HG03045 (cell line): ENCODE results near the gene ASB8.
A peak's percentile ranks its signal among the peaks of the same experiment; 100 is the strongest.

Experiments used
- ATAC-seq: cut with Tn5 transposase; IDR thresholded peaks from one replicate; pipeline ENCODE4 v1.9.1; 2021; ENCODE audit warnings: mild to moderate bottlenecking, moderate library complexity; ENCODE audit not compliant: unreplicated experiment

Gene ASB8

DNA sequence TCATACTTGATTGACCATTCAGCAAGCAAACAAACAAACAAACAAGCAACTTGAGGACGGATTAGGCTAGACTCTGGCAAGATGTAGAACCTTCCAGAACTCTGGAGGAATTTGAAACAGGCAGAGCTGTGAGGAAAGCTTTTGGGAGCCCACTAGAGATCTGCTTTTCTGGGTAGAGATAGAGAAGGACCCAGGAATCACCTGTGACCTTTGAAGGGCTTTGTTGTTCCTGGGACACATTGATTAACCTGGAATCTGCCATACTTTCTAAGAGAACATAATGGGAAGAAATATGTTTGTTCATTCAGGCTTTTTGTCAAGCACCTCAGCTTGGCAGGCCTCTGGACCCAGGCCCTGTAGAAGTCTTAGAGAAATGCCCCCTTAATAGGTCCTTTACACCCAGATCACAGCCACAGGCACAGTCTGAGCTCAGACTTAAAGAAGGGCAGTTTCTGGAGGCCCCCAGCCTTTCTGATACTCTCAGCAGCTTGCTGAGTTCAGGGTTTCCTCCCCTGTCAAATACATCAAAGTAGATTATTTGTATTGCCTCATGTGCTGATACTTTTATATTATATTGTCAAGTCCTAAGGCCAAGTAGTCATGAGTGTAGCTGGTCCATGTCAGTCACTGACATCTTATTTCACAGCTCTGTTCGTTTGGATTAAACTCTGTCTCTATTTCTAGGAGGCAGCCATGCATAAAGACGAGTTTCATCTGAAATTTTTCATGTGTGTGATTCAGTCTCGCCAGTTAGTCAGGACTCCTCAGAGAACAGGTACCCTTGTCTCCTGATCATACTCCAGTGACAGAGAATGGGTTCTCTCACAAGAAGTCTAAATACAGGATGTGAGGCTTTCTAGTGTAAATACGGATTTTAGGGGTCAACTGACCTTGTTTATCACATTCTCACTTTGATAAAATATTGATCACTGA, 50.4 kb downstream of the ASB8 start:
- no peak for ATAC-seq

DNA sequence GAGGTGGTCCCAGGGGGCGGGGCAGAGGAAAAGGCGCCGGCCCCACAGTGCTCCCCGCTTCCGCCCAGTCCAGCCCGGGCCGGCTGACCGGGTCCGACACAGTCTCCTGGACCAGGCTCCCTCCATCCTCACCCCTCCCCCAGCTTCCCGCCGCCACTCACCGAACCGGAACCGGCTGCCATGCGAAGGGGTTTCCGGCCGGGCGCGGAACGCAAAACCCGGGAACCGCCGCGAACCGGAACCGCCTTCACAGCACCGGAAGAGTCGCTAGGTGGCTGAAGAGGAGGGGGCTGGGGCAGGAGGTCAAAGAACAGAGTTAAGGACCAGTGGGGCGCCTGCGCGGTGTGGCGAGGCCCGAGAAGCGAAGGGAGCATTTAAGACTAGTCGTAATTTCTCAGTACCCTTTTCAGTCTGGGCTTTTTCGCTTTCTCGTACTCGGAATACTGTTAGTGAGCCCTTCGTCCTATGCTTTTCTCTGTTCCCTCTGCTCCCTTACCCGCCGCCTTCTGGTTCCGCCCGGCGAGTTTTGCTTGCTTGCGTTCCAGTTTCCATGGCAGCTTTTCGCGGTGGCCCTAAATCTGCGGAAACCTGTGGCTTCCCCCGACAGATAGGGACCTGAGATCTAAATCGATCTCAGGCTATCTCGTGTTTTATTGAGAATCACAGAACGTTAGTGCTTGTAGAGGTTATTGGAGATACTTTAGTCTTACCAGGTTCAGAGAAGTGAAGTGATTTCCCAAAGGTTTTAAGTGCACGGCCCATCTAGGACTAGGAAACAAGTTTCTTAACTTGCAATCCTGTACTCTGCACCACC, 51.2 kb downstream of the ASB8 start, which contains the start of gene SENP1:
Gene SENP1, minus strand, starts transcription at position 213 of the 814 bp plus-strand sequence. CDS start 4,607 bp downstream, outside the sequence.
- ATAC-seq, result peak; percentile 76

DNA sequence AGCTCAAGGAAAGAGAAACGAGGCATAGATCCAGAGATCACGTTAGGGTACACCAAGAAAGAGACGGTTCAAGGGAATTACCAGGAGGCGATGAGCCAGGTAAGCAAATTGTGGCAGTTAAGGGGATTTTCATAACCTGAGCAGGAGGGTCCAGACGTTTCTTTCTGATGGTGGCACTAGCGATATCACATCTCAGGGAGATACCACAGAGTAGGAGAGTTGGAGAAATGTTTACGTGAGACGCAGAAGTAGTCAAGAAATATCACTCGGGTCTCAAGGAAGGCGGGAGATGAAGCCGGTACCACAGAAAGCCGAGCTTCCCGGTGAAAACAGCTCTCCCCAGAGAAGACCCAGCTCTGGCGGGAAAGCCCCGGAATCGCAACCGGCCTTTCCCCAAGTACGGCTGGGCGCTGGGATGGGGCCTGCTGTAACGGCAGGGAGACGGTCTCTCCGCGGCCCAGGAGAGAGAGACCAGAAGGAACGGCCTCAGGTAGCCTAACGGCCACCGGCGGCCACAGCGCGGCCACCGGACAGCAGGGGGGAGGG, 51.9 kb downstream of the ASB8 start:
- peak; percentile 38 for ATAC-seq

DNA sequence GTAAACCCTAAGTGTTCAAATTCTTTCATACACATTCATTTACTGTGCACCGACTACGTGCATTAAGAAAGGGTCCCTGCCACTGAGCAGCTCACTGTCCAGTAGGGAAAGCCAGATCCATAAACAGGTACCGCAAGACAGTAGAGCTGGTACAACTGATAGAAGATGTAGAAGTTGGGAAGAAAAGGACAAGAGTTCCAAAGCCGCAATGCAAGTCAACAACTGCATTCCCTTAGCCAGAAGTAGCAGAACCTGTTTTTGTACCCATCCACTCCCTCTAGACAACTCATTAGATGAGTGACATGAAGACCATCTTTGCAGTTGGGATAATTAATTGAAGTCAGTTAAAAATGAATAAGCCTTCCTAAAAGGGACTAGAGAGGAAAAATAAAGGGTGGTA, 52.8 kb downstream of the ASB8 start:
- ATAC-seq, result no peak
